Measurements from ENCODE around the gene WDR13. TPM values are rescaled to one million over a fixed set of nuclear protein-coding genes. Genes with fewer than 3 reads are reported as not detected.
"Not testable (repeated sequence)": the region's sequence is repeated elsewhere in the genome, so short reads cannot be mapped to it uniquely, and the experiment has no call there.

WDR13 gene
- total RNA-seq, 1 experiment from 2014 or later, result 82.3 TPM

- no peak for DNase-seq (ENCODE audit: low read depth)
Measured at GRCh38 chrX:48592971-48593370, 4.3 kb upstream of the WDR13 start.

GRCh38 chrX:48595929-48596328 lies 1.4 kb upstream of the WDR13 start:
- DNase-seq (ENCODE audit: low read depth), result no peak

GRCh38 chrX:48598614-48599013 lies 1.3 kb downstream of the WDR13 start:
- no peak for DNase-seq (ENCODE audit: low read depth)

GRCh38 chrX:48599341-48599740 lies 2.0 kb downstream of the WDR13 start:
- no peak for DNase-seq (ENCODE audit: low read depth)

GRCh38 chrX:48600226-48600625 lies 2.9 kb downstream of the WDR13 start:
- DNase-seq (ENCODE audit: low read depth), result no peak

GRCh38 chrX:48601741-48602394 lies 4.6 kb downstream of the WDR13 start:
- no peak for DNase-seq (ENCODE audit: low read depth)

GRCh38 chrX:48604701-48605100 lies 7.4 kb downstream of the WDR13 start:
- DNase-seq (ENCODE audit: low read depth), result no peak

- DNase-seq (ENCODE audit: low read depth), result no peak
Measured at GRCh38 chrX:48606091-48606490, 8.8 kb downstream of the WDR13 start.

GRCh38 chrX:48611703-48612102 lies 14.4 kb downstream of the WDR13 start:
- no peak for DNase-seq (ENCODE audit: low read depth)

GRCh38 chrX:48613502-48614160 lies 16.3 kb downstream of the WDR13 start:
- peak; percentile 9 for DNase-seq (ENCODE audit: low read depth)

- DNase-seq (ENCODE audit: low read depth), result peak; percentile 49
Measured at GRCh38 chrX:48616576-48616975, 19.3 kb downstream of the WDR13 start.

- peak; percentile 72 for DNase-seq (ENCODE audit: low read depth)
Measured at GRCh38 chrX:48617542-48618340, 20.4 kb downstream of the WDR13 start.

- peak; percentile 65 for DNase-seq (ENCODE audit: low read depth)
Measured at GRCh38 chrX:48626401-48627298, 29.4 kb downstream of the WDR13 start.

GRCh38 chrX:48631376-48632090 lies 34.2 kb downstream of the WDR13 start:
- DNase-seq (ENCODE audit: low read depth), result peak; percentile 86

- DNase-seq (ENCODE audit: low read depth), result no peak
Measured at GRCh38 chrX:48632207-48632606, 34.9 kb downstream of the WDR13 start.

- no peak for DNase-seq (ENCODE audit: low read depth)
Measured at GRCh38 chrX:48636301-48636700, 39.0 kb downstream of the WDR13 start.

- no peak for DNase-seq (ENCODE audit: low read depth)
Measured at GRCh38 chrX:48636776-48637175, 39.5 kb downstream of the WDR13 start.

GRCh38 chrX:48645669-48646068 lies 48.4 kb downstream of the WDR13 start:
- DNase-seq (ENCODE audit: low read depth), result no peak

- peak; percentile 54 for DNase-seq (ENCODE audit: low read depth)
Measured at GRCh38 chrX:48648336-48648751, 51.1 kb downstream of the WDR13 start.

GRCh38 chrX:48649102-48649501 lies 51.8 kb downstream of the WDR13 start:
- no peak for DNase-seq (ENCODE audit: low read depth)

GRCh38 chrX:48652055-48652579 lies 54.8 kb downstream of the WDR13 start:
- not testable (repeated sequence) for DNase-seq (ENCODE audit: low read depth)
